DND-41 (cell line): Measurements from ENCODE around the gene NAP1L4.

Source experiments
- EZH2 ChIP-seq: IDR thresholded peaks from 3 replicates; pipeline ENCODE4 v1.6.1; 2012; ENCODE audit warnings: borderline replicate concordance, low read depth, mild to moderate bottlenecking, moderate library complexity, low read length, inconsistent platforms; ENCODE audit not compliant: severe bottlenecking
- TF ChIP-seq, protein P1 (sequence below): IDR thresholded peaks from 2 replicates; pipeline ENCODE4 v1.5.1; 2012; ENCODE audit warnings: borderline replicate concordance, low read length, moderate library complexity, mild to moderate bottlenecking; ENCODE audit not compliant: poor library complexity, severe bottlenecking; ENCODE audit errors: extremely low read depth

DNA sequence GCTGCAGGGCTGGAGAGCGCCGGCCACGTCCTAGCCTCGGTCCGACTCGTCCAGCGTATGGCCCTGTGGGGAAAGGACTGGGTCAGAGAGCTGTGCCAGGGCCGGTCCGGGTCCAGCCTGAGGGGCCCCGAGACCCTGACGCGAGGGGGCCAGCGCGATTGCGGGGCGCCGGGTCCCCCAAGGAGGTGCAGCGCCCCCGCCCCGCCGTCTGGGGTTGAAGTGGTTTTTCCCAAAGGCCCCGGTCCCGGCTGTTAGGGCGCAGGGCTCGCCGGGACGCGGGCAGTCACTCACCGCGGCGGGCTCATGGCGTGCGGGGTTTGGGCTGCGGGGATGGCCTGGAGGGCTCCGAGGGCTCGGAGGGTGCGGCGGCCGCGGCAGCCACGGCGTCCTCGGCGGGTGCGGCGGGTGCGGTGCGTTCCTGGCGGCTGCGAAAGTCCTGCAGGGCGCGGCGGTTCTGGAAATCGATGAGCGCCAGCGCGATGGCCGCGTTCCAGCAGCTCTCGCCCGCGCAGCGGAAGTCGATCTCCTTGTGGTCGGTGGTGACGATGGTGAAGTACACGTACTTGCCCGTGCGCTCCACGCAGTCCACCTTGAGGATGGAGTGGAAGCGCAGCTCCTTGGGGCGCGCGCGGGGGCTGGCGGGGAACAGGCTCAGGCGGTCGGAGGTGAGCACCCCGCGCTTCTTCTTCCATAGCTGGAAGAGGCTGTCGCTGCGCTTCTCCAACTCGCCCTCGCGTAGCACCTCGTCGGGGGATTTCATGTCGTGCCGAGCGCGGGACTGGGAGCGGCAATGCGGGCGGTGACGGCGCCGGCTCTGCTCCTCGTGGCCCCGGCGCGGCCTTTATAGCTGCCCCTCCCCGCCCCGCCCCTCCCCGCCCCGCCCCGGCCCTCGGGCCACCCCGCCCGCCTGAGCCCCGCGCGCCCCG lies 63.3 kb downstream of the NAP1L4 start, which contains the start of gene PHLDA2:
- no peak for TF ChIP-seq EZH2
- TF ChIP-seq, protein P1, sequence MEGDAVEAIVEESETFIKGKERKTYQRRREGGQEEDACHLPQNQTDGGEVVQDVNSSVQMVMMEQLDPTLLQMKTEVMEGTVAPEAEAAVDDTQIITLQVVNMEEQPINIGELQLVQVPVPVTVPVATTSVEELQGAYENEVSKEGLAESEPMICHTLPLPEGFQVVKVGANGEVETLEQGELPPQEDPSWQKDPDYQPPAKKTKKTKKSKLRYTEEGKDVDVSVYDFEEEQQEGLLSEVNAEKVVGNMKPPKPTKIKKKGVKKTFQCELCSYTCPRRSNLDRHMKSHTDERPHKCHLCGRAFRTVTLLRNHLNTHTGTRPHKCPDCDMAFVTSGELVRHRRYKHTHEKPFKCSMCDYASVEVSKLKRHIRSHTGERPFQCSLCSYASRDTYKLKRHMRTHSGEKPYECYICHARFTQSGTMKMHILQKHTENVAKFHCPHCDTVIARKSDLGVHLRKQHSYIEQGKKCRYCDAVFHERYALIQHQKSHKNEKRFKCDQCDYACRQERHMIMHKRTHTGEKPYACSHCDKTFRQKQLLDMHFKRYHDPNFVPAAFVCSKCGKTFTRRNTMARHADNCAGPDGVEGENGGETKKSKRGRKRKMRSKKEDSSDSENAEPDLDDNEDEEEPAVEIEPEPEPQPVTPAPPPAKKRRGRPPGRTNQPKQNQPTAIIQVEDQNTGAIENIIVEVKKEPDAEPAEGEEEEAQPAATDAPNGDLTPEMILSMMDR: no peak
